ENCODE results near the gene BCKDHB. TPM values are rescaled to one million over a fixed set of nuclear protein-coding genes. Genes with fewer than 3 reads are reported as not detected.
"Not testable (repeated sequence)": the region's sequence is repeated elsewhere in the genome, so short reads cannot be mapped to it uniquely, and the experiment has no call there.

The BCKDHB gene
- total RNA-seq, result 10 to 100 TPM; 13.7 to 18.2 TPM

- Mint-ChIP-seq H3K4me3 (peak within 1 kb of the TSS; percentile 91 to 96), H3K4me1 (ENCODE audit: low read depth) (peaks cover 19% of the 10 kb centered on the region), H3K27me3 (ENCODE audit: low read depth) (peaks cover 17% of the 10 kb centered on the region), H3K27ac (peak within 1 kb of the TSS; percentile 88), H3K9me3 (no peaks in the 10 kb centered on the region), H3K36me3 (ENCODE audit: insufficient read depth in 2 of 2) (no peaks in the 10 kb centered on the region)
- peak; percentile 98 for ATAC-seq (replicated peaks in 1 of 2)
- DNase-seq, result peak; percentile 97 to 99
These were observed at the start of gene BCKDHB for GRCh38 chr6:80106418-80107235. Gene BCKDHB, plus strand, starts transcription at chr6:80106671. Its CDS starts 23 bp downstream, at chr6:80106694.

DNA sequence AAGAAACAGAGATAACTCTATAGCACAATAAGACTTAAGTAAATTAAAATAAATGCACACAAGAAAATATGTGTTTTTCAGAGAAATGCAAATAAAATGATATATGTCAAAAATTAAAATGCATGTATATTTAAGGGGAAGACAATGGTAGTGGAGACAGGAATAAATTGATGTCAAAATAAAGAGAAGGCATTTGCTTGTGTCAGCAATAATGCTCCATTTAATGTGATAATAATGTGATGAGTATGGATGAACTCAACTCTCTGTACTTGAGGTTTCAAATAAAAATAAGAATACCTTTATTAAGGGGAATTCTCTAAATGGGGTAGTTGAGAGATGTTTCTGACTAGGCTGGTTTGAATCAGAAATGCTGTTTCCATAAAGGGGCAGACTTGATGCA, 45.7 kb upstream of the BCKDHB start:
- ATAC-seq (replicated peaks in 1 of 2) (no peak), DNase-seq (no peak)
- H3K27ac Mint-ChIP-seq, result no peak overlapping the region
- H3K4me1 Mint-ChIP-seq (ENCODE audit: low read depth), result no peaks in the 10 kb centered on the region
- no peak overlapping the region for H3K4me3 Mint-ChIP-seq
- H3K36me3 Mint-ChIP-seq (ENCODE audit: insufficient read depth in 2 of 2), result no peaks in the 10 kb centered on the region
- H3K27me3 Mint-ChIP-seq (ENCODE audit: low read depth), result peaks cover 7% of the 10 kb centered on the region
- H3K9me3 Mint-ChIP-seq, result no peaks in the 10 kb centered on the region

- H3K27me3 Mint-ChIP-seq (ENCODE audit: low read depth); H3K9me3 Mint-ChIP-seq; H3K4me1 Mint-ChIP-seq (ENCODE audit: low read depth); H3K36me3 Mint-ChIP-seq (ENCODE audit: insufficient read depth in 2 of 2); ATAC-seq (replicated peaks in 1 of 2); H3K4me3 Mint-ChIP-seq; H3K27ac Mint-ChIP-seq; DNase-seq: not testable (repeated sequence)
These were observed 38.3 kb upstream of the BCKDHB start for GRCh38 chr6:80068146-80068545.

DNA sequence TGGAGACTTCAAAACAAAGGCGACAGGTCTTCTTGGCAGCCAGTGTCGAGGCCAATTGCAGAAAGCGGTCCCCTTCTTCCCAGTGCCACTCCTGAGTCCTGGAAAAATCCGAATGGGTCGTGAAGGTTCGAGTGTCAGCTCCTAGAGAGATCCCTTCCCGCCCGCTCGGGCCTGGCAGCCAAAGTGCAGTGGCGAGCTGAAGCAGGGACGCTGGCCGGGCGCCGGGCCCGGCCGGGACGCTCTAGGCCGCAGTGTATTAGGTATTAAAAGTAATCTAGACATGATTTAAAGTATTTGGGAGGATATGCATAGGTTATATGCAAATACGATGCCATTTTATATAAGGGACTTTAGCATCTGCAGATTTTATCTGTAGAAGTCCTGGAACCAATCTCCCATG, 36.0 kb upstream of the BCKDHB start:
- DNase-seq; H3K9me3 Mint-ChIP-seq; H3K27me3 Mint-ChIP-seq (ENCODE audit: low read depth); ATAC-seq (replicated peaks in 1 of 2); H3K27ac Mint-ChIP-seq; H3K36me3 Mint-ChIP-seq (ENCODE audit: insufficient read depth in 2 of 2); H3K4me1 Mint-ChIP-seq (ENCODE audit: low read depth); H3K4me3 Mint-ChIP-seq: not testable (repeated sequence)

DNA sequence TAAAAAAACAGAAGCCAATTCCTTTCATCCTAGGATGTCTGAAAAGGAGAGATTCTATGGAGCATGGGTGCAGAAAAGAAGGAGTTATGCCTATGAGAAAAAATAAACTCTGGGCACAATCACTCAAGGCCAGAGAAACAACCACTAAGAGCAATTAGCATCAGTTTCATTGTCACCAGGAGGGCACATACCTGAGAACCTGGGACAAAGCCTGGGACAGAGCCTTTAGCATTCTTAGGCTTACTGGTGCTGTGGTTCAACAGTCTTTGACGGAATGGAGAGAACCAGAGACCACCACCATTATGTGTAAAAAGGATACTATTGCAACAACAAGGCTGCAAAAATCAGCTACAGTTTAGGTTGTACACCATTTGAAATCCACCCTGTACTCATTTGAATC, 29.4 kb upstream of the BCKDHB start:
- no peaks in the 10 kb centered on the region for H3K4me1 Mint-ChIP-seq (ENCODE audit: low read depth)
- no peaks in the 10 kb centered on the region for H3K27me3 Mint-ChIP-seq (ENCODE audit: low read depth)
- no peak overlapping the region for H3K4me3 Mint-ChIP-seq
- ATAC-seq (replicated peaks in 1 of 2) (no peak), DNase-seq (no peak)
- peaks cover 0 to 4% of the 10 kb centered on the region in 2 donors for H3K9me3 Mint-ChIP-seq
- H3K36me3 Mint-ChIP-seq (ENCODE audit: insufficient read depth in 2 of 2), result peaks cover 0 to 2% of the 10 kb centered on the region in 2 donors
- H3K27ac Mint-ChIP-seq, result no peak overlapping the region

DNA sequence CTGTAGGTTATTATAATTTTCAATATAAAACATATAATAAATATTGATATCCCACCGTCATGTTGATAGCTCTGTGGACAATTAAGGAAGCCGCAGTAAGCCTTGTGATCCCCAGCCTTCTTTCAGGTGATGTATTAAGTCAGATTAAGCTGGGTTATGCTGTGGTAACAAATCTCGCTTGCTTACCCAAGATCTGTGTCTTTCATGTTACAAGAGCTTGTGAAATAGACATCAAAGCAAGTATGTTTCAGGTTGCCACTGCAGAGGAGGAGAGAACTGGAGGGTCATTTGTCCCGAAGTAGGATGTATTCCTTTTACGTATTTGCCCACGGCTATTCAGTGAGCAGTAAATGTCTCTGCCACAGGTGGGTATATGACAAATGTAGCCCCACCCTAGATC, 17.8 kb upstream of the BCKDHB start:
- peaks cover 13% of the 10 kb centered on the region for H3K27me3 Mint-ChIP-seq (ENCODE audit: low read depth)
- DNase-seq (no peak), ATAC-seq (replicated peaks in 1 of 2) (no peak)
- H3K9me3 Mint-ChIP-seq, result no peaks in the 10 kb centered on the region
- no peaks in the 10 kb centered on the region for H3K4me1 Mint-ChIP-seq (ENCODE audit: low read depth)
- H3K4me3 Mint-ChIP-seq, result no peak overlapping the region
- no peak overlapping the region for H3K27ac Mint-ChIP-seq
- H3K36me3 Mint-ChIP-seq (ENCODE audit: insufficient read depth in 2 of 2), result no peaks in the 10 kb centered on the region

GRCh38 chr6:80091506-80091905, 15.0 kb upstream of the BCKDHB start:
- Mint-ChIP-seq H3K36me3 (ENCODE audit: insufficient read depth in 2 of 2) (no peaks in the 10 kb centered on the region), H3K9me3 (no peaks in the 10 kb centered on the region), H3K4me3 (no peak overlapping the region), H3K27me3 (ENCODE audit: low read depth) (peaks cover 13% of the 10 kb centered on the region), H3K4me1 (ENCODE audit: low read depth) (no peaks in the 10 kb centered on the region), H3K27ac (no peak overlapping the region)
- no peak for DNase-seq
- ATAC-seq (replicated peaks in 1 of 2), result peak in 1 of 2 donors; percentile 60

DNA sequence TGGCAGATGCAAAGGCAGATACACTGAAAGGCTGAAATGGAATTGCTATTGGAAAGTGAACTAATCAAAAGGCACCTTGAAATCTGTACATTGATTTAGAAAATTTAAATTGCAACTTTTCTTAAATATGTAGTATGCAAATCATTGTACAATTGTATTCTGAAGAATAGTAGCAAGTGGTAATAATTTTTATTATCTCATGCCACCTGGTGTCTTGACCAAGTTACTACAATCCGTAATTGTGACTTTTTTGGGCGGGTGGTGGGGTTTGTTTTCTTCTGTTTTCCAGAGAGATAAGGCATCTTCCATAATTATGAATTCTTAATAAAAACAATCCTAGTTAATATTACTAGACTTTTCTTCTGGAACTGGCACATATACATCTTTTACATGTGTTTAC, 12.5 kb upstream of the BCKDHB start:
- ATAC-seq (replicated peaks in 1 of 2), result no peak
- H3K36me3 Mint-ChIP-seq (ENCODE audit: insufficient read depth in 2 of 2), result no peaks in the 10 kb centered on the region
- H3K27me3 Mint-ChIP-seq (ENCODE audit: low read depth), result peaks cover 13% of the 10 kb centered on the region
- H3K4me1 Mint-ChIP-seq (ENCODE audit: low read depth), result no peaks in the 10 kb centered on the region
- H3K4me3 Mint-ChIP-seq, result no peak overlapping the region
- H3K27ac Mint-ChIP-seq, result no peak overlapping the region
- no peak for DNase-seq
- H3K9me3 Mint-ChIP-seq, result no peaks in the 10 kb centered on the region

DNA sequence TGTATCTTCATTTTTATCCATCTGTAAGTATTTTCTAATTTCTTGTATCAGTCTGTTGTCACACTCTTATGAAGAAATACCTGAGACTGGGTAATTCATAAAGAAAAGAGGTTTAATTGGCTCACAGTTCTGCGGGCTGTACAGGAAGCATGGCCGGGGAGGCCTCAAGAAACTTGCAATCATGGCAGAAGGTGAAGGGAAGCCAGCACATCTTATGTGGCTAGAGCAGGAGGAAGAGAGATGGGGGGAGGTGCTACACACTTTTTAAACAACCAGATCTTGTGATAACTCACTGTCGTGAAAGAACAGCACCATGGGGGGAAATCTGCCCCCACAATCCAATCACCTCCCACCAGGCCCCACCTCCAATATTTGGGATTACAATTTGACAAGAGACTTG, 10.9 kb upstream of the BCKDHB start:
- Mint-ChIP-seq H3K36me3 (ENCODE audit: insufficient read depth in 2 of 2) (no peaks in the 10 kb centered on the region), H3K27ac (no peak overlapping the region), H3K9me3 (no peaks in the 10 kb centered on the region), H3K4me1 (ENCODE audit: low read depth) (no peaks in the 10 kb centered on the region), H3K4me3 (no peak overlapping the region), H3K27me3 (ENCODE audit: low read depth) (peaks cover under 1% of the 10 kb centered on the region)
- ATAC-seq (replicated peaks in 1 of 2), result no peak
- DNase-seq, result no peak

DNA sequence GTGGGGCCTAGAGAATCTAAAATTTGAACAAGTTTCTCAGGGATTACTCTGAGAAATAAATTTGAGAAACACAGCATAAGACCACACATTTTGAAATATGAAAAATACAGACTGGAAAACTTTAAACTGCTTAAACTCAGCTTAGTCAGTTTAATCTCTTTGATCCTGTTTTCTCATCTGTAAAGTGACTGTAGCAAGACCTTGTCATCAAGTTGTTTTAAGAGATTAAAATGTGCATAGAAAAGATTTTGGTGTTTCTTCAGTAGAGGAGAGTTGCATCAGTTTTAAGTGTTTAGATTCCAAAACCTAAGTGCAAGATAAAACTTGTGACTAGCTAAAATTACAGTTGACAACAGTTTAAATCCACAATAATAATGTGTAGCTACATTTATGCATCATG, 8.1 kb upstream of the BCKDHB start:
- no peaks in the 10 kb centered on the region for H3K27me3 Mint-ChIP-seq (ENCODE audit: low read depth)
- no peaks in the 10 kb centered on the region for H3K4me1 Mint-ChIP-seq (ENCODE audit: low read depth)
- no peaks in the 10 kb centered on the region for H3K36me3 Mint-ChIP-seq (ENCODE audit: insufficient read depth in 2 of 2)

DNA sequence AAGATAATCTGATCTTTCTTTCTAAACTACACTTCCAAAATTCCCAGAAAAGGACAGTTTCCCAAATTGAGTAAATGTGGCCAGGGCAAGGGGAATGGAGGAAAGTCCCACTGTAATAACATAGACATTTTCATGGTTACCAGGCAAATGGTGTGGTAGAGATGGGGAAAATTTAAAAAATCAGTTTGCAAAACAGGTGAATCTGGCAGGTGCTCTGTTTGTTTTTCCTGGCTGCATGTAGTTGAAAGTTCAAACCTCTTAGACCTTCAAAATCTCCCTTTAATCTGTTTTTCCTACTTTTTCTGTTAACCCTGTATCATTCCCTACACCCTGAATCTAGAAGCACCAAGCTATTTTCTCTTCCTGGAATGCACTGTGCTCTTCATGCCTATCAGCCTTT, 2.0 kb upstream of the BCKDHB start:
- H3K4me3 Mint-ChIP-seq, result no peak overlapping the region
- peaks cover 19% of the 10 kb centered on the region for H3K4me1 Mint-ChIP-seq (ENCODE audit: low read depth)
- no peak overlapping the region for H3K27ac Mint-ChIP-seq
- H3K9me3 Mint-ChIP-seq, result no peaks in the 10 kb centered on the region
- DNase-seq, result no peak
- H3K27me3 Mint-ChIP-seq (ENCODE audit: low read depth), result peaks cover 17% of the 10 kb centered on the region
- ATAC-seq (replicated peaks in 1 of 2), result no peak
- no peaks in the 10 kb centered on the region for H3K36me3 Mint-ChIP-seq (ENCODE audit: insufficient read depth in 2 of 2)

More for the DNA sequence above, 8.1 kb upstream of the BCKDHB start:
- no peak for DNase-seq
- Mint-ChIP-seq H3K9me3 (no peaks in the 10 kb centered on the region), H3K4me3 (no peak overlapping the region), H3K27ac (no peak overlapping the region)
- ATAC-seq (replicated peaks in 1 of 2), result no peak

GRCh38 chr6:80105972-80106417, 476 bp upstream of the BCKDHB start:
- Mint-ChIP-seq H3K27ac (peak overlapping the region; percentile 88), H3K27me3 (ENCODE audit: low read depth) (peaks cover 17% of the 10 kb centered on the region), H3K4me1 (ENCODE audit: low read depth) (peaks cover 19% of the 10 kb centered on the region), H3K36me3 (ENCODE audit: insufficient read depth in 2 of 2) (no peaks in the 10 kb centered on the region), H3K4me3 (peak overlapping the region; percentile 91 to 96), H3K9me3 (no peaks in the 10 kb centered on the region)
- ATAC-seq (replicated peaks in 1 of 2) (no peak), DNase-seq (no peak)

DNA sequence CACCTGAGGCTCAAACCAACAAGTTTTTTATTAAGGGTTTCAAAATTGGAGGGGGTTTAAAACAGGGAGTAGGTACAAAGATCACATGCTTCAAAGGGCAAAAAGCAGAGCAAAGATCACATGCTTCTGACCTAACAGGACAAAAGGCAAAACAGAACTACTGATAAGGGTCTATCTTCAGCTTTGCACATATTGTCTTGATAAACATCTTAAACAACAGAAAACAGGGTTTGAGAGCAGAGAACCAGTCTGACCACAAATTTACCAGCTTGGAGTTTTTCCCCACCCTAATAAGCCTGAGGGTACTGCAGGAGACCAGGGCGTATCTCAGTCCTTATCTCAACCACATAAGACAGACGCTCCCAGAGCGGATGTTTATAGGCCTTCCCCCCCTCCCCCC, 16.1 kb downstream of the BCKDHB start:
- ATAC-seq (replicated peaks in 1 of 2); H3K9me3 Mint-ChIP-seq; H3K27me3 Mint-ChIP-seq (ENCODE audit: low read depth); DNase-seq; H3K4me1 Mint-ChIP-seq (ENCODE audit: low read depth); H3K27ac Mint-ChIP-seq; H3K4me3 Mint-ChIP-seq: not testable (repeated sequence)
- H3K36me3 Mint-ChIP-seq (ENCODE audit: insufficient read depth in 2 of 2), result peaks cover 14 to 16% of the 10 kb centered on the region in 2 donors

All from activated T-cell treated with anti-CD3 and anti-CD28 coated beads, Interleukin-2, amount 50 U/mL, for 72 hours (primary cell).